Measurements from ENCODE around the gene TUBB2A.
"Not testable (repeated sequence)": the region's sequence is repeated elsewhere in the genome, so short reads cannot be mapped to it uniquely, and the experiment has no call there.

TUBB2A gene

DNA sequence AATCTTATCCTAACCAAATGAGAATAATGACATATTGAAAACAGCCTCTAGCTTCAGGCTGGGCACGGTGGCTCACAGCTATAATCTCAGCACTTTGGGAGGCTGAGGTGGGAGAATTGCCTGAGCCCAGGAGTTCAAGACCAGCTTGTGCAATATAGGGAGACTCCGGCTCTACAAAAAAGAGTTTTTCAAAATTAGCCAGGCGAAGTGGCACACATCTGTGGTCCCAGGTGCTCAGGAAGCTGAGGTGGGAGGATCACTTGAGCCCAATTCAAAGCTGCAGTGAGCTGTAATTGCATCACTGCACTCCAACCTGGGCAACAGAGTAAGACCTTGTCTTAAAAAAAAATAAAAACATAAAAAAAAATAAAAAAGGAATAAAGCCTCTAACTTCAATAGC, 4.7 kb downstream of the TUBB2A start:
- no peak for DNase-seq (ENCODE audit: low read depth)

DNA sequence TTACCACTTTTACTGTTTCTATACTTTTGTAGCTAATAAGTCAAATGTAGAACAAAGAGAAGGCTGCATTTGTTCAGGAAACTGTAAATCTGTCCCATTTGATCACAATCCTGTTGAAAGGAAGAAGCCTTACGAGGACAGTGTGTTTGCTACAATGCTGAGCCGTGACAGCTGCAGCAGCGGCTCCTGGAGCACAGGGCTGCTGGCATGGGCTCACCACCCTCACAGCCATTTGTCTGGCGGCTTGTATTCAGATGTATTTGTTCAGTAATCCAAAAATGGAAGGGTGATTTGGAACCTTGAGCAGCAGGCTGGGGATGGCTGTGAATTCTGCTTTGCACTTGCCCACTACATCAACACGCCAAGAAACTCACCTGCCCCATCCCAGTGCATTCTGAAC, 5.7 kb downstream of the TUBB2A start:
- DNase-seq (ENCODE audit: low read depth): no peak

DNA sequence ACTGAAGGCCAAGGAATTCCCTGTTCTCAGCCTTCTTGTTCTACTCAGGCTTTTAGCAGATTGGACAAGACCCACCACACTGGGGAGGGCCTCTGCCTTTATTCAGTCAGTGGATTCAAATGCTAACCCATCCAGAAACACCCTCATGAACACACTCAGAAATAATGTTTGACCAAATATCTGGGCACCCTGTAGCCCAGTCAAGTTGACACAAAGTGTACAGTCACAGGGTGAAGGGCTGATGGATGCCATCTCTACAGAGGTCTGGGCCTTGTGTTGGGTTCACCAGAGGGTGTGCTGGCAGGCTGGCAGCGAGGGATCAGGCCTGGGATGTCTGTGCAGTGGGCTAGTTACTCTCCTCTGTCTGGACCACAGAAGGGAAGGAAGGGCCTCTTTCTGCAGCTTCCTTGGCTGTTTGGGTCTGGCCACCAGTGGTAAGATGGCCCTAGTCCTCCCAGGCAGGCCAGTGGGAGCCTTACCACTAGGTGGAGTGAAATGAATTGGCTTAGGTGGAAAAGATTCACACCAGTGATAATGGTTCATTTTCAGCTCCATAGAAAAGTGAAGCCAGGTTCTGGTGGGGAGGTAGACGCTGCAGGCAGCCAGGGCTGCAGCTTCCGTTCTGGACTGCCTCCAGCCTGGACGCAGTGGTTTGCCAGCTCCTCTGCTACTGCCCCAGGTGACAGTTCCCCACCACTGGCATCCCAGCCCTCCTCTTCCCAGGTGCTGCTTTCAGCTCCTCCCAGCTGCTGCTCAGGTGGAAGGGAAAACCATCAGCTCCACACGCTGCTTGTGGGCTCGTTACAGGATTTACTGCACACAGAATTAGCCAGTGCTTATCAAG, 9.2 kb downstream of the TUBB2A start:
- no peak for DNase-seq (ENCODE audit: low read depth)

DNA sequence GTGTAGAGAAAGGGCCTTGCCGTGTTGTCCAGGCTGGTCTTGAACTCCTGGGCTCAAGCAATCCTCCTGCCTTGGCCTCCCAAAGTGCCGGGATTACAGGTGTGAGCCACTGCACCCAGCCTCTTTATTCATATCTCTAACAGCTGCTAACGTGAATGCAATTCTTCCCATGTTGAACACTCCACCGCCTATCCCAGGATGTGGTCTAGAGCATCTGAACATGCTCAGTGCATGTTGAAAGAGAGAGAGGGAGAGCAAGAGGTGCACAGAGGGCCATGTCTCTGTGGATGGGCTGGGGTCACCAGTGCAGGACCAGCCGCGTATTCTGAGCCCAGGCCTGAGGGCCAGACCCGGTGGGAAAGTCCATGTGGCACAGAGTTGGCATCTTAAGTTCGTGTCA, 12.8 kb downstream of the TUBB2A start:
- DNase-seq (ENCODE audit: low read depth): no peak

DNA sequence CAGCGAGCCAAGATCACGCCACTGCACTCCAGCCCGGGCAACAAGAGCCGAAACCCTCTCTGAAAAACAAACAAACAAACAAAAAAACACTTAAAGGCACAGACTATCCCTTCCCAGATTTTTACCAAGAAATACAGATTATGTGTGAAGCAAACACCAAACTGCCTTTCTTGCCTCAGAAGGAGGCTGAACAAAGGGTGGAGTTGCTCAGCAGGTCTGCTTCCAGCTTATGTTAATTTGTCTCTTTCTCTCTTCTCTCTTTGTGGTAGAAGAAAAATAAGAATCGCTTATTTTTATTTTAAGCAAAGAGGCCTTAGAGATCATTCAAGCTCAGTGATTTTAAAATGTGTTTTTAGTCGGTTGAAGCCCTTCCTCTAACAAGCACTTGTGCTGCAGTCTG, 14.2 kb downstream of the TUBB2A start:
- no peak for DNase-seq (ENCODE audit: low read depth)

DNA sequence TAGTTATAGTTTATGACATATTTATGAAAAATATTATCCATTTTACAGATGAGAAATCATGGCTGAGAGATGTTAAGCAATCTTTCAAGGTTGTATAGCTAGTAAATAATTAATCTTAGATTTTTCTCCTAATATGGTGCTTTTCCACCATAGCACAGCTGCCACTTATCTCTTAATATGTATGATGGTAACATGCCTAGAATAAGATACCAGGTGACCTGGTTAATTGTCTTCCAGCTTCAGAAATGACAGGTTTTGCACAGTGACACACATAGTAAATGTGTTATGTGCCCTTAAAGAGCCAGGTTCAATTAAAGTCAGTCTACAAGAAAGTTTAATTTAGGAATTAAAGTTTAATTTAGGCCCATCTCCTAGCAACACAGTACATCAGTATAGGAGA, 14.8 kb downstream of the TUBB2A start:
- DNase-seq (ENCODE audit: low read depth): no peak

DNA sequence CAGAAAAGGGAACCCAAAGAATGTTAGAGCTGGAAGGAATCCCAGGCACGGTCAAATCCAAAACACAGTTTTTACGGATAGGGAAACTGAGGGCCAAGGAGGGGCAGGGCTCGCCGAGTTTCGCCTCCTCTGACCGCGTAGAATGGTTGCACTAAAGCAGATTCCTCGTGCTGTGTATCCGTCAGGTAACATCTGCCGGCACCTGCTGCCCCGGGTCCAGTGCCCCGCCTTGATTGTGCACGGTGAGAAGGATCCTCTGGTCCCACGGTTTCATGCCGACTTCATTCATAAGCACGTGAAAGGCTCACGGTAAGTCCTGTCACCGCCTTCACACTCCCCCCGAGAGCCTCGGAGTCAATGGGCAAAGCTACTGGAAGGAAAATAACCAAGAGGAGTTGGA, 17.1 kb downstream of the TUBB2A start:
- no peak for DNase-seq (ENCODE audit: low read depth)

DNA sequence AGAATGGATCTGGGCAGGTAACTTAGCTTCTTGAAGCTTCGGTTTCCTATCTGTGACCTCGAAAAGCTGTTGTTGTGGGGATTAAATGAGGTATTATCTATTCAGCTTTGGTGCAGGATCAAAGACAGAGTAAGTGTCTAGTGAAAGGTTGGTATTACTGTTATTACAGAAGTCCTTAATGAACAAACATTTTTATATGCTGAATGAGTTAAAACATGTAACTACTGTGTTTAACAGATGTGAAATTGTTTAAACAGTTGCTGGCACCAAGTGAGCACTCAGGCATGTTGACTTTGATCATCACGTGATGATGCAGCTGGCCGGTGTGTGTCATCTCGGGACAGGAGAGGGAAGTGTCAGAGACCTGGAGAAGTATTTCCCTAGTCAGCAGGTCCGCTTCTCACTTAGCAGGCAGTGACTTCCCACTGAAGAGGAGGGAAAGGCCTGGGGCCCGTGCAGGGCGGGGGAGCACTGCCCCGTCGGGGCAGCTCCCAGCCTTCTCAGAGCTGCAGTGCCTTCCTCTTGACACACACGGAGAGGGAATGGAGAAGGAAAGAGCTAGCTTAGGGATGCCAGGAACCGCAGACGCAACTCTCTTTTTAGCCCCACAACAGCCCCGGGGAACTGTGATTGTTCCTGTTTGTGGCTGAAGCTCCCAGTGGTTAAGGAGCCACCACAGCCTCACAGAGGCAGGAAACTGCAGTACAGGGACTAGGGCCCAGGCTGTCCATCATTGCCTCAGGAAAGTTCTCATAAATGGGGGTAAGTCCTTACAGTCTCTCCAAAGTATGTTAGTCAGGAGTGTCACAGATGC, 18.0 kb downstream of the TUBB2A start:
- DNase-seq (ENCODE audit: low read depth): no peak

DNA sequence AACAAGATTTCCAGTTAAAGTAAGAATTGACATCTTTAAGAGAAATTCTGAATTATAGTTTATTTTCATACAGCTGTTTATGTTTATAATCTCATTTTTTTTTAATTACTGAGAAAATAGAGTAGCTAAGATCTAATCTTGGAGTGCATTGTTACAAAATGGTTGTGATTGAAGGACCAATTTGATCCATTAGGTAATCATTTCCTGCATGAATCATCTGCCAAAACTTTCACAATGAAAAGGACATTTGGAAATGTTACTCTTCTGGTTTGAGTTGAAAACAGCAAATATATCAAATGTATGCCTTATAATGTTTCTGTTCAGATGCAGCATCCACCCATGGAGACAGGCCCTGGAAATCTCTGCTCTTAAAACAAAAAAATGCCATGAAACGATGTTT, 19.0 kb downstream of the TUBB2A start:
- DNase-seq (ENCODE audit: low read depth): no peak

DNA sequence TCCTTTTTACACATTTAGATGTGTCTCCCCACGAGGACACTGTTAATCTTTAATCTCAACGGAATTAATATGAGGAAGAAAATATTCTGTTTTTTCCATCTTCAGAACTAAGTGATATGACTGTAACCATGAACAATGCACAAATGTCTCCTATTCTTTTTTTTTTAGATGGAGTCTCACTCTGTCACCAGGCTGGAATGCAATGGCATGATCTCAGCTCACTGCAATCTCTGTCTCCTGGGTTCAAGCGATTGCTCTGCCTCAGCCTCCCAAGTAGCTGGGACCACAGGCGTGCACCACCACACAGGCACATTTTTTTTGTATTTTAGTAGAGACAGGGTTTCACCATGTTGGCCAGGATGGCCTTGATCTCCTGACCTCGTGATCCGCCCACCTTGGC, 19.5 kb downstream of the TUBB2A start:
- DNase-seq (ENCODE audit: low read depth): not testable (repeated sequence)

DNA sequence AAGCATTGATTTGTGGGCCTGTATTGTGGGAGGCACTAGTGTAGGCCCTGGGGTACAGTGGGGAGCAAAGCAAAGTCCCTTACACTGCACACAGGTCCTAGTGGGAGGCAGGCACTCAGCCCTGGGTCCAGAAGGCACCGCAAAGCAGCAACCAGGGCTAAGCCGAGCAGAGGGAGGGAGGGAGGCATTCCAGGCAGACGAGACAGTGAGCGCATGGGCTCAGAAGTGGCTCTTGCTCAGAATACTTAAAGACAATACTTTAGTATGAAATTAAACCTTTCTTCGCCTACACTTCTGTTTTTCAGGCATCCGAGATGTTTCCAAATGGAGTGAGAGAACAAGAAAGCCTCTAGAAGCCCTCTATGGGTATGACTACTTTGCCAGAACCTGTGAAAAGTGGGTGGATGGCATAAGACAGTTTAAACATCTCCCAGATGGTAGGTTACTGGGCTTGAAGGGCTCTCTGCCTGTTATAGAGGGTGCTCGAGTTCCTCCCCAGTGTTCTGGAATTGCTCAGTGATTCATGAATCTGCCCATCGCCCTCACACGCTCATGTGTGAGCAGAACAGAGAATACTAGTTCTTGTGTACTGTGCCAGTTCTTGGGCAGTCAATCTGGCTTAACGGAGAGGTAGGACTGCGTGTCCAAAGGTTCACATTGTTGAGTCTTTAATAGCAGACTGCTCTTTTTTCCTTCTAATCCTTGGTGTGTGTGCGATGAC, 20.1 kb downstream of the TUBB2A start:
- DNase-seq (ENCODE audit: low read depth): no peak

DNA sequence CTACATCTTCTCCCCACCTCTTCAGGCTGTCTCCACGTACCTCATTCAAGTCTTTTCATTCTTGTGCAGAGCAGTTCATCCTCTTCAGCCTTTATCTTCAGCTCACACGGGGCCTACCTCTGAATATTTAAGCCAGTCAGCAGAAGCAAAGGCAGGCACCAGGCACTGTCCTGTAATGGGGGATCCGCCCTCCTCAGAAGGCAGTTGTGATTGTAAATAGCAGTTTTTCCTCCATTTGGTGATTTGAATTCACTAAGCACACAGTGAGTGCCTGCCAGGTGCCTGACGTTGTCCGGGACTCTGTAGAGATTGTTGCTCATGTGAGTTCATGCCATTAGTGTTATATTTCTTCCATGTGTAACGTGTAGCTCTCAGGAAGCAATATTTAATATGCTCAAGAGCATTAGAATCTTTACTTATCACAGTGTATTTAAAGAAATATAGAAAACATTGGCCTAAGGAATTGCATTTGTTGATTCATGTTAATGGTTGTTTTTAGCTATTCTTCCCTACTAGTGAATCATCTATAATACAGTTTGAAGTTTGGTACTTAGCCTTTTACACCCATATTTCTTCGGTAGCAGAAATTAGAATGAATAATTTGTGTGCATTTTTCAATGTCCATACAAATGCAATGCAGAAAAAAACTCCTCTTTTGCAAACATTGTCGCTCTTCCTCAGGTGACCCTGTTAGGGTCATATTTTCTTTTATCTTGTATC, 20.9 kb downstream of the TUBB2A start:
- no peak for DNase-seq (ENCODE audit: low read depth)

DNA sequence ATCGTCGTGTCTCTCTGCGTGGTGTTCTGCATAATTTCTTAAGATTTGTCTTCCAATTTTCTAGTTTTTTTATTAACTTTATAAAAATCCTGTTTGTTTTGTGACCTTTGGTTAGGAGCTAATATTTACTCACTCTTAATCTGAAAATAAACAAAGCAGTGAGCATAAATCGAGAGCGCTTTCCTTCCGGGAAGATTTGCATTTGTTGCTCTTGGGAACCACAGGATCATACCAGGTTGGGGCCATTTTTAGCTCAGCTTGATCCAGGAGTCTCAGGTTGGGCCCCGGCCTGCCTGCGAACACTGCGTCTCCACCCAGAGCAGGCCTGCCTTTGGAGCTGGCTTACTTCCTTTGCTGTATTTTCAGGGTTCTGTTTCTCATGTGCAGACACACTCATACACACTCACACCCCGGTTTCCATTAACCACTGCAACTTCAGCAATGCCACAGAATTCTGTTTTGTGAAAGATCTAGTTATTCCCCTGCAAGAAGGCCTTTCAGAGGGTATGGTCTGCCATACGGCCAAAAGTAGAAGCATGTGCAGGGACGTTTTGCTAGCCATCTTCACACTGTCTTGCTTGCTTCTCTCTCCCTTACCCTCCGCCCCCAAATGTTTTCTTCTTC, 21.6 kb downstream of the TUBB2A start:
- no peak for DNase-seq (ENCODE audit: low read depth)

DNA sequence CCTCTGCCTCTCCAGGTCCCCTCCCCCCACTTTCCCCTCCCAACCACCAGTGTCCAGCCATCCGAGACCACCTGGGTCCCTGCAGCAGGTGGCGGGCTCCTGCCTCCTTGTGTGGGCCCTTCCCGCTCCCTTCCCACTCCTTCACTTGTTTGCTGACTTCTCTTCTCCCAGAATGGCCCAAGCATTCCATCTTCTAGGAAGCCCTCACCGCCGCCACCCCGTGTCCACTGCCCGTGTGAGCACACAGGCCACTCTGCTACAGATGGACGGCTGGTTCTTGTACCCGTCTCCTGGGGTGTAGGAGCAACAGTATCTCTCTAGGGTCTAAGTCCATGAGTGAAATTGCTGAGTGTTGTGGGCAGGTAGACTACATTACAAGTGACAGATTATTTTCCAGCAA, 23.8 kb downstream of the TUBB2A start:
- DNase-seq (ENCODE audit: low read depth): no peak

DNA sequence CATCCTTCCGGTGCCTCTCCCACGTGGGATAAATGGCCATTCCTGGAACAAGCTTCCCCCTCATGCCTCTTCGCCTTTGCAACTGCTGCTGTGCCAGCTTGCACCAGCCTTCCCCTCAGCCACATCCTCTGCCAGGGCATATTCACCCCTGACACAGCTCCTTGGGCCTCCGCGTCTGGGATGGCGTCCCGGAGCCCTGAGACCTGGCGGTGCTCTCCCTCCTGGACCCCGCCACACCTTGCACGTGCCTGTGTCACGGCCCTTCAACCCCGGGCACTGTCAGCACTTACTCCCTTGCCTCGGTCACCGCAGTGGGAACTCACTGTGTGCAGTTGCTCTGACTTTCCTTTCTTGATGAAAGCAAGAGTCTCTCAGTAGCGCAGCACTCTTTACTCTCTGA, 25.6 kb downstream of the TUBB2A start:
- DNase-seq (ENCODE audit: low read depth): no peak

DNA sequence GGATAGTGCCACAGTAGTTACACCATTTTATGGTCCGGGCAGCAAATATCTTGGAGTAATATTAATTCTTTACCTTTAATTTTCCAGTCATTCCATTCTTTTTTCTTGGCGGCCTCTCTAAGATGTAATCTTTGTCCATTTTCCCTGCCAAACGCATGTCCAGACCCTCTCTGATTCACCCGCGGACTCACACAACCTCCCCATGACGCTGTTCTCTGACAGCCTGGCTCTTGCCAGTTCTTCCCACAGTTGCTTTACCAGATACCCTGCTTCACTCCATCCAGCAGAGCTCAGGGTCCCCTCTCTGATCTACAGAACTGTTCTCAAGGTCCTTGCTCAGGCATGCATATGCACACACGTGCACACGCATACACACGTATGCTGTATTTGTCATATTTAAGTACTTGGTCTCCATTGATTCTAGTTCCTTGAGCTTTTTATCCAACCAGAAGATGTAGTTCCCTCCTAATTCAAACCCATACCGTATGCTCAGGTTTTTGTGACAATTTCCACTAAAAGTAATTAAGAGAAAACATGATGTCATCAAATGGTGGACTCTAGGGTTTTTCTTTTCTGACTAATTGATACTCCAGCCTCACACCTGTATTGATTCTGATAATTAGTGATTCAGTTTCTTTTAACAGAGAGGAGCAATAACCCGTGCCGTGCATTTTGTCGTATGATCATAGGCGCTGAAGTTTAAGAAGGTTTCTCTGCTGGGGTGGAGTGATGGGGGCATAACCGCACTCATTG, 28.8 kb downstream of the TUBB2A start:
- no peak for DNase-seq (ENCODE audit: low read depth)

DNA sequence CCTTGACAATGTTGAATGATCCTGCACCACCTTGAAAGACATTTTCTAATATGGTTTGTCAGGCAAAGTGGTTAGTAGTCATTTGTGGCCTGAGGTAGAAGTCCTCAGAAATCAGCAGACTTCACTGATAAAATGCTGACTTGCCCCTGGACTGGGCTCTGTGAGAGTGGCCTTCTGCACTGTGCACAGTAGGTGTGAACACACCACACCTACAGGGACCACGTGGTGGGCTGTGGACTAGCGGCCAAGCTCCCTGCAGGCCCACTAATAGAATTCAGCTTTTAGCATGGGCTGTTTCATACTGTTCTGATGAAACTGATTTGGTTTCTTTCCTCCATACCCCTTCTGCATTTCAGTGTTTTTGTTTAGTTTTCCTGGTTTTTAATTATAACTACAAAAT, 31.5 kb downstream of the TUBB2A start:
- no peak for DNase-seq (ENCODE audit: low read depth)

DNA sequence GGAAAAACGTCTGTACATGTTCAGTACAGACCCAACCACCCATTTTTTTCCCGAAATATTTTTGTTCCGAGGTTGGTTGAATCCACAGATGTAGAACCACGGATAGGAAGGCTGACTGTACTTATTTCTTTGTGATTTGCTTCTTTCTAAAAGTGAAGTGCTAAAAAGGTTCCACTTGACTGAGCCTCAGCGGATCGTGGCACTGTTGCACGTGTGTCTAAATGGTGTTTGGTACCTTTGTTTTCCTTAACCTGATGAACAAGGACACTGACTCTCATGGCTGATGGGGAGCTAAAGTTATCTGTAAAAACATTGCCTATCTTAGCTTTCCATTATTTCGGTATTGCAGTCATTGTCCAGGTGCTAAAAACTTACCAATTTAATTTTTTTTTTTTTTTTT, 32.7 kb downstream of the TUBB2A start:
- no peak for DNase-seq (ENCODE audit: low read depth)

DNA sequence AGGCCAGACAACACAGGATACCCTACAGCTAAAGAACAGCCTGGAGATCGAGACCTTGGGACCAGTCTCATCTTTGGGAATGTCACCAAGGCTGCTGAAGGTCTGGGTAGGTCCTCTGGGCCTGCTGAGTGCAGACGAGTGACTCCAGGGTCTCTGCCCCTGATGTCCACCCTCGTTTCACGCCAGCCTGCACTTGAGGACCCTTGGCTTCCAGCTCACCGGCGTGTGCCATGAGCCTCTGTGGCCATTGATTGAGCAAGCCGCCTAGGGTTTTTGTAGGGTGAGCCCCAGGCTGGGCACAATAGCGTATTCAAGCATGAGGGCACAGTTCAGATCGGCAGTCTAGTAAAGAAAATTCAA, 34.5 kb downstream of the TUBB2A start:
- DNase-seq (ENCODE audit: low read depth): no peak

DNA sequence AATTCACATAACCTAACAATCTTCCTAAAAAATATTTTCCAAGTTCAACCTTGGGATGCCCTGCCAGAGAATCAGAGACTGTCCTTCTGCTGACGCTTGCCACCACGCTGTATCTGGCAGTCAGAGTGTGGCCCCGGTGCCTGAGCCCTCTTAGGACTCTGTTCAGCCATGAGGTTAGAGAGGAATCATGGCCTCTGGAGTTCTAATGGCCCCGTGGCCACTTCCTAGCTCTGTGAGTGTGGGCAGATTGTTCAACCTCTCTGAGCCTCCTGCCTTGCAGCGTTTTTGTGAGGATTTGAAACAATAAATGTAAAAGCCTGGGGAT, 36.6 kb downstream of the TUBB2A start:
- DNase-seq (ENCODE audit: low read depth): no peak

DNA sequence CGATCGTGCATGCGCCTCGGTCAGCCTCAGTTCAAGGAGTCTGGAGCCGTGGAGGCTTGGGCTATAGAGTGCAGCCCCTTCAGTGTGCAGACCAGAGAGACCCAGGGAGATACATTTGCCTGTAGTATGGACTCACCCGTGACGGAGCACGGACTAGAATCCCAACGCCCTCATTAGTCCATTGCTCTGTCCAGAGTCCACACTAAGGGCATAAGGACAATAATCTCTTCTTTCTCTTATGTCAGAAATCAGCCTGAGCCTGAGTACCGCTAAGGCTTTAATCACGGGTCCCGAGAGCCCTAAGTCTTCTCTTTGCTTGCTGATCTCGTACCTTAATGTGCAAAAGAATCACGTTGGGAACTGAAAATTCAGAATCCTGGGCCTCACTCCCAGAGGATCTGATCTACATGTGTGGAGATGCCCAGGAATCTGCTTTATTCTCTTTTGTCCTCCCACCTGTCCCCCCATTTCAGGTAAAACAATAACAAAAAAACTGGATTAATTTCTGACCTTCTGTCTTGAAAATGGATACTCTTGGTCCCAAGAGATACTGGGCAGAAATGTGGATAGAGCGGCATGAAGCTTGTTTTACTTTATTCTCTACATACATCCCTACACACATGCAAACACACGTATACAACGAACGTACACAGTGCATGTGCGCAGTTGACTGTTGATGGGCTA, 38.2 kb downstream of the TUBB2A start:
- DNase-seq (ENCODE audit: low read depth): no peak

All from stimulated activated CD8-positive, alpha-beta memory T cell treated with anti-CD3 and anti-CD28 coated beads, Interleukin-15, amount 100 ng/mL, for 1 hour (primary cell).